Natural killer cell treated with Interleukin-12 subunit alpha and Interleukin-12 subunit beta and Interleukin-15 and Interleukin-18, amount 100 ng/mL, for 72 hours (primary cell): ENCODE data around the gene NCF1. TPM values are rescaled to one million over a fixed set of nuclear protein-coding genes. Genes with fewer than 3 reads are reported as not detected.
"Not testable (repeated sequence)": the region's sequence is repeated elsewhere in the genome, so short reads cannot be mapped to it uniquely, and the experiment has no call there.

Source experiments
- ATAC-seq, 2 donors: fragments of 150-1000 bp; cut with Tn5 transposase in 1 of 2; sonication (Bioruptor Pico), chemical (Tn5 transposase) in 1 of 2; 2 replicates each; pipeline ENCODE4 v1.10.0; 2021
- DNase-seq: peaks from one replicate; pipeline ENCODE4 v3.0.0; 2022; ENCODE audit warnings: low spot score
- H3K27ac Mint-ChIP-seq, 2 donors: 1 replicate in 1 of 2; 2 replicates in 1 of 2; pipeline ENCODE4 v1.8.0; 2022; ENCODE audit warnings: mixed read lengths in 2 of 2, mild to moderate bottlenecking in 1 of 2, moderate library complexity in 1 of 2
- H3K27me3 Mint-ChIP-seq, 2 donors: 1 replicate in 1 of 2; 2 replicates in 1 of 2; pipeline ENCODE4 v1.8.0; 2022; ENCODE audit warnings: mixed read lengths in 2 of 2
- H3K36me3 Mint-ChIP-seq: one replicate; pipeline ENCODE4 v1.8.0; 2022; ENCODE audit warnings: mixed read lengths
- H3K4me1 Mint-ChIP-seq, 2 donors: 1 replicate in 1 of 2; 2 replicates in 1 of 2; pipeline ENCODE4 v1.8.0; 2022; ENCODE audit warnings: low read depth in 2 of 2, mixed read lengths in 2 of 2, mild to moderate bottlenecking in 1 of 2
- H3K4me3 Mint-ChIP-seq: one replicate; pipeline ENCODE4 v1.8.0; 2022; ENCODE audit warnings: mixed read lengths
- H3K9me3 Mint-ChIP-seq: 2 replicates; pipeline ENCODE4 v1.8.0; 2022; ENCODE audit warnings: mixed read lengths
- total RNA-seq, 2 donors: library from RNA; stranded (reverse); gene quantifications; one replicate each; pipeline ENCODE4 v1.2.3, GENCODE V29; 2022

The NCF1 gene
- total RNA-seq, 2 donors from 2014 or later, result 23.8 to 48.8 TPM

- not testable (repeated sequence) for H3K4me3 Mint-ChIP-seq, H3K27me3 Mint-ChIP-seq, H3K9me3 Mint-ChIP-seq, H3K4me1 Mint-ChIP-seq, DNase-seq, H3K36me3 Mint-ChIP-seq, H3K27ac Mint-ChIP-seq, ATAC-seq
These were observed 7.3 kb upstream of the NCF1 start for GRCh38 chr7:74766509-74766908.

- not testable (repeated sequence) for H3K4me1 Mint-ChIP-seq, DNase-seq
These were observed 6.8 kb upstream of the NCF1 start for GRCh38 chr7:74766991-74767390.

GRCh38 chr7:74770062-74770461, 3.7 kb upstream of the NCF1 start:
- DNase-seq, H3K9me3 Mint-ChIP-seq, ATAC-seq, H3K4me1 Mint-ChIP-seq, H3K36me3 Mint-ChIP-seq, H3K27ac Mint-ChIP-seq, H3K4me3 Mint-ChIP-seq, H3K27me3 Mint-ChIP-seq: not testable (repeated sequence)

More at GRCh38 chr7:74766991-74767390, 6.8 kb upstream of the NCF1 start:
- H3K27me3 Mint-ChIP-seq, H3K9me3 Mint-ChIP-seq, ATAC-seq, H3K27ac Mint-ChIP-seq, H3K4me3 Mint-ChIP-seq, H3K36me3 Mint-ChIP-seq: not testable (repeated sequence)

- peak; percentile 45 for DNase-seq
- not testable (repeated sequence) for H3K27me3 Mint-ChIP-seq, H3K27ac Mint-ChIP-seq, ATAC-seq, H3K4me1 Mint-ChIP-seq, H3K9me3 Mint-ChIP-seq, H3K36me3 Mint-ChIP-seq, H3K4me3 Mint-ChIP-seq
These were observed 1.7 kb upstream of the NCF1 start for GRCh38 chr7:74772093-74772492.

GRCh38 chr7:74775111-74775510, 1.3 kb downstream of the NCF1 start:
- not testable (repeated sequence) for H3K4me3 Mint-ChIP-seq, H3K4me1 Mint-ChIP-seq, H3K9me3 Mint-ChIP-seq, H3K27ac Mint-ChIP-seq, DNase-seq, H3K36me3 Mint-ChIP-seq, H3K27me3 Mint-ChIP-seq
- ATAC-seq, result peak; percentile 84

- not testable (repeated sequence) for H3K27ac Mint-ChIP-seq, H3K4me1 Mint-ChIP-seq, H3K36me3 Mint-ChIP-seq, H3K4me3 Mint-ChIP-seq, ATAC-seq, H3K9me3 Mint-ChIP-seq, H3K27me3 Mint-ChIP-seq, DNase-seq
These were observed 5.2 kb downstream of the NCF1 start for GRCh38 chr7:74779053-74779452.

- not testable (repeated sequence) for ATAC-seq, H3K9me3 Mint-ChIP-seq, H3K4me3 Mint-ChIP-seq, H3K27ac Mint-ChIP-seq, H3K27me3 Mint-ChIP-seq, DNase-seq, H3K4me1 Mint-ChIP-seq, H3K36me3 Mint-ChIP-seq
These were observed 7.9 kb downstream of the NCF1 start for GRCh38 chr7:74781746-74782145.

GRCh38 chr7:74783595-74783994, 9.8 kb downstream of the NCF1 start:
- H3K9me3 Mint-ChIP-seq, H3K4me1 Mint-ChIP-seq, H3K36me3 Mint-ChIP-seq: not testable (repeated sequence)

GRCh38 chr7:74788369-74789150, 14.7 kb downstream of the NCF1 start:
- H3K9me3 Mint-ChIP-seq, H3K27ac Mint-ChIP-seq, H3K36me3 Mint-ChIP-seq, H3K4me3 Mint-ChIP-seq, H3K4me1 Mint-ChIP-seq, H3K27me3 Mint-ChIP-seq: not testable (repeated sequence)
- DNase-seq (peak; percentile 94), ATAC-seq (peak; percentile 96 to 97)

More at GRCh38 chr7:74783595-74783994, 9.8 kb downstream of the NCF1 start:
- ATAC-seq, H3K4me3 Mint-ChIP-seq, DNase-seq, H3K27ac Mint-ChIP-seq, H3K27me3 Mint-ChIP-seq: not testable (repeated sequence)

GRCh38 chr7:74789200-74789736, 15.5 kb downstream of the NCF1 start:
- not testable (repeated sequence) for H3K36me3 Mint-ChIP-seq, H3K9me3 Mint-ChIP-seq, H3K27ac Mint-ChIP-seq, H3K4me3 Mint-ChIP-seq, H3K27me3 Mint-ChIP-seq, H3K4me1 Mint-ChIP-seq, ATAC-seq, DNase-seq

- not testable (repeated sequence) for DNase-seq, H3K27me3 Mint-ChIP-seq, H3K4me3 Mint-ChIP-seq, H3K4me1 Mint-ChIP-seq, H3K27ac Mint-ChIP-seq, H3K9me3 Mint-ChIP-seq, ATAC-seq, H3K36me3 Mint-ChIP-seq
These were observed 24.2 kb downstream of the NCF1 start for GRCh38 chr7:74797848-74798622.

- not testable (repeated sequence) for DNase-seq, H3K9me3 Mint-ChIP-seq, H3K27ac Mint-ChIP-seq, ATAC-seq, H3K4me3 Mint-ChIP-seq, H3K36me3 Mint-ChIP-seq, H3K4me1 Mint-ChIP-seq, H3K27me3 Mint-ChIP-seq
These were observed 24.8 kb downstream of the NCF1 start for GRCh38 chr7:74798644-74799043.

- not testable (repeated sequence) for H3K4me1 Mint-ChIP-seq, H3K36me3 Mint-ChIP-seq, H3K9me3 Mint-ChIP-seq, DNase-seq, H3K27ac Mint-ChIP-seq, H3K4me3 Mint-ChIP-seq, H3K27me3 Mint-ChIP-seq, ATAC-seq
These were observed 42.1 kb downstream of the NCF1 start for GRCh38 chr7:74815882-74816281.

GRCh38 chr7:74820146-74820805, 46.5 kb downstream of the NCF1 start:
- not testable (repeated sequence) for H3K27me3 Mint-ChIP-seq, H3K27ac Mint-ChIP-seq, H3K4me3 Mint-ChIP-seq, H3K36me3 Mint-ChIP-seq, H3K4me1 Mint-ChIP-seq, DNase-seq, H3K9me3 Mint-ChIP-seq
- ATAC-seq, result peak in 1 of 2 donors; percentile 53
